ENCODE measurements around the gene DHCR7.

DNA sequence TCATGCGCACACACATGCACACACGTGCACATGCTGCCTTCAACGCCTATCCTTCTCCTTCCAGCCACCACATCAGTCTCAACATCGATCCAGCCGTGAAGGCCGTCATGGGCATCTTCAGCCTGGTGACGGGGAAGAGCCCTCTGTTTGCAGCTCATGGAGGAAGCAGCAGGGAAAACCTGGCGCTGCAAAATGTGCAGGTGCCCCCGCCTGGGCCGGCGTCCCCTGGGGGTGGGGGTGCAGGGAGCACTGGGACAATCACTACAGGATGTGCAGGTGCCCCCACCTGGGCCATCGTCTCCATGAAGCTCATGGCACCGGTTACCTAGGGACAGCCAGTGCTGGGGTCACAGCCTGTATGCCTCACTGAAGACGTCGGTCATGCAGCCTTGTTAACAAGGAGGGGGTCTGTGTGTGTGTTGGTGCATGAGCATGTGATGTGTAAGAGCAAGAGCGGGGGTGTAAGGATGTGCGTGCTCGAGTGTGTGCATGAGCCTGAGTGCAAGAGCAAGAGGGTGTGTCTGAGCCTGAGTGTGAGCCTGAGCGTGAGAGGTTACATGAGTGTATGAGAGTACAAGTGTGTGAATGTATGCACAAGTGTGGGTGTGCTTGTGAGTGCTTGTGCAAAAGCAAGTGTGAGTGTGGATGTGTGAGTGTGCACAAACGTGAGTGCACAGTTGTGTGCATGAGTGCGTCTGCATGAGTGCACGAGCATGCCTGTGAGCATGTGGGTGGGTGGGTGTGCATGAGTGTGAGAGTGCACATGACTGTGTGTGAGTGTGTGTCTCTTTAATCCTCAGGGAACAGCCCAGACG lies 36.3 kb upstream of the DHCR7 start:
- TF ChIP-seq, protein P1, sequence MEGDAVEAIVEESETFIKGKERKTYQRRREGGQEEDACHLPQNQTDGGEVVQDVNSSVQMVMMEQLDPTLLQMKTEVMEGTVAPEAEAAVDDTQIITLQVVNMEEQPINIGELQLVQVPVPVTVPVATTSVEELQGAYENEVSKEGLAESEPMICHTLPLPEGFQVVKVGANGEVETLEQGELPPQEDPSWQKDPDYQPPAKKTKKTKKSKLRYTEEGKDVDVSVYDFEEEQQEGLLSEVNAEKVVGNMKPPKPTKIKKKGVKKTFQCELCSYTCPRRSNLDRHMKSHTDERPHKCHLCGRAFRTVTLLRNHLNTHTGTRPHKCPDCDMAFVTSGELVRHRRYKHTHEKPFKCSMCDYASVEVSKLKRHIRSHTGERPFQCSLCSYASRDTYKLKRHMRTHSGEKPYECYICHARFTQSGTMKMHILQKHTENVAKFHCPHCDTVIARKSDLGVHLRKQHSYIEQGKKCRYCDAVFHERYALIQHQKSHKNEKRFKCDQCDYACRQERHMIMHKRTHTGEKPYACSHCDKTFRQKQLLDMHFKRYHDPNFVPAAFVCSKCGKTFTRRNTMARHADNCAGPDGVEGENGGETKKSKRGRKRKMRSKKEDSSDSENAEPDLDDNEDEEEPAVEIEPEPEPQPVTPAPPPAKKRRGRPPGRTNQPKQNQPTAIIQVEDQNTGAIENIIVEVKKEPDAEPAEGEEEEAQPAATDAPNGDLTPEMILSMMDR (IDR thresholded peaks at IDR 0.05; ENCODE audit: low read depth, low read length, poor library complexity, severe bottlenecking), result no peak
- TF ChIP-seq EZH2phosphoT487 (IDR thresholded peaks at IDR 0.05; ENCODE audit: borderline replicate concordance, low read length), result no peak
